ENCODE data around the gene ANGEL1. TPM values are rescaled to one million over a fixed set of nuclear protein-coding genes. Genes with fewer than 3 reads are reported as not detected.

ANGEL1 gene
- polyA plus RNA-seq, 1 of the 3 experiments (the other 2 are of a cell fraction) = 14.1 TPM

- no peak for TF ChIP-seq GABPA (IDR thresholded peaks at IDR 0.05; ENCODE audit: low read depth)
- no peak for TF ChIP-seq SMC3 (IDR thresholded peaks at IDR 0.05; ENCODE audit: low read depth, low read length)
- TF ChIP-seq MEF2A (IDR thresholded peaks at IDR 0.05; ENCODE audit: borderline replicate concordance, low read depth) = no peak
- TF ChIP-seq, protein P1, sequence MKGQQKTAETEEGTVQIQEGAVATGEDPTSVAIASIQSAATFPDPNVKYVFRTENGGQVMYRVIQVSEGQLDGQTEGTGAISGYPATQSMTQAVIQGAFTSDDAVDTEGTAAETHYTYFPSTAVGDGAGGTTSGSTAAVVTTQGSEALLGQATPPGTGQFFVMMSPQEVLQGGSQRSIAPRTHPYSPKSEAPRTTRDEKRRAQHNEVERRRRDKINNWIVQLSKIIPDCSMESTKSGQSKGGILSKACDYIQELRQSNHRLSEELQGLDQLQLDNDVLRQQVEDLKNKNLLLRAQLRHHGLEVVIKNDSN (IDR thresholded peaks at IDR 0.05; ENCODE audit: borderline replicate concordance, low read depth) = no peak
- TF ChIP-seq TAF1 (IDR thresholded peaks at IDR 0.05; ENCODE audit: borderline replicate concordance, low read depth, low read length) = no peak
- TF ChIP-seq JUND (IDR thresholded peaks at IDR 0.05) = no peak
- no peak for TF ChIP-seq GATA2 (CRISPR knock-in tag; IDR thresholded peaks at IDR 0.05)
- no peak for TF ChIP-seq EZH2phosphoT487 (IDR thresholded peaks at IDR 0.05; ENCODE audit: borderline replicate concordance, low read depth)
- no peak for TF ChIP-seq FOSL2 (IDR thresholded peaks at IDR 0.05; ENCODE audit: borderline replicate concordance, low read depth)
- TF ChIP-seq POLR2AphosphoS5 (IDR thresholded peaks at IDR 0.05; ENCODE audit: low read depth, low read length) = no peak
- no peak for TF ChIP-seq SIN3A (IDR thresholded peaks at IDR 0.05; ENCODE audit: borderline replicate concordance, low read depth, low read length)
- TF ChIP-seq, protein P2, sequence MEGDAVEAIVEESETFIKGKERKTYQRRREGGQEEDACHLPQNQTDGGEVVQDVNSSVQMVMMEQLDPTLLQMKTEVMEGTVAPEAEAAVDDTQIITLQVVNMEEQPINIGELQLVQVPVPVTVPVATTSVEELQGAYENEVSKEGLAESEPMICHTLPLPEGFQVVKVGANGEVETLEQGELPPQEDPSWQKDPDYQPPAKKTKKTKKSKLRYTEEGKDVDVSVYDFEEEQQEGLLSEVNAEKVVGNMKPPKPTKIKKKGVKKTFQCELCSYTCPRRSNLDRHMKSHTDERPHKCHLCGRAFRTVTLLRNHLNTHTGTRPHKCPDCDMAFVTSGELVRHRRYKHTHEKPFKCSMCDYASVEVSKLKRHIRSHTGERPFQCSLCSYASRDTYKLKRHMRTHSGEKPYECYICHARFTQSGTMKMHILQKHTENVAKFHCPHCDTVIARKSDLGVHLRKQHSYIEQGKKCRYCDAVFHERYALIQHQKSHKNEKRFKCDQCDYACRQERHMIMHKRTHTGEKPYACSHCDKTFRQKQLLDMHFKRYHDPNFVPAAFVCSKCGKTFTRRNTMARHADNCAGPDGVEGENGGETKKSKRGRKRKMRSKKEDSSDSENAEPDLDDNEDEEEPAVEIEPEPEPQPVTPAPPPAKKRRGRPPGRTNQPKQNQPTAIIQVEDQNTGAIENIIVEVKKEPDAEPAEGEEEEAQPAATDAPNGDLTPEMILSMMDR (IDR thresholded peaks at IDR 0.05) = no peak
- TF ChIP-seq, protein P3, sequence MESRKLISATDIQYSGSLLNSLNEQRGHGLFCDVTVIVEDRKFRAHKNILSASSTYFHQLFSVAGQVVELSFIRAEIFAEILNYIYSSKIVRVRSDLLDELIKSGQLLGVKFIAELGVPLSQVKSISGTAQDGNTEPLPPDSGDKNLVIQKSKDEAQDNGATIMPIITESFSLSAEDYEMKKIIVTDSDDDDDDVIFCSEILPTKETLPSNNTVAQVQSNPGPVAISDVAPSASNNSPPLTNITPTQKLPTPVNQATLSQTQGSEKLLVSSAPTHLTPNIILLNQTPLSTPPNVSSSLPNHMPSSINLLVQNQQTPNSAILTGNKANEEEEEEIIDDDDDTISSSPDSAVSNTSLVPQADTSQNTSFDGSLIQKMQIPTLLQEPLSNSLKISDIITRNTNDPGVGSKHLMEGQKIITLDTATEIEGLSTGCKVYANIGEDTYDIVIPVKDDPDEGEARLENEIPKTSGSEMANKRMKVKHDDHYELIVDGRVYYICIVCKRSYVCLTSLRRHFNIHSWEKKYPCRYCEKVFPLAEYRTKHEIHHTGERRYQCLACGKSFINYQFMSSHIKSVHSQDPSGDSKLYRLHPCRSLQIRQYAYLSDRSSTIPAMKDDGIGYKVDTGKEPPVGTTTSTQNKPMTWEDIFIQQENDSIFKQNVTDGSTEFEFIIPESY (IDR thresholded peaks at IDR 0.05; ENCODE audit: borderline replicate concordance, low read depth) = no peak
- TF ChIP-seq RXRA (IDR thresholded peaks at IDR 0.05; ENCODE audit: borderline replicate concordance, low read depth) = no peak
- TF ChIP-seq TEAD4 (IDR thresholded peaks at IDR 0.05; ENCODE audit: borderline replicate concordance, insufficient read depth) = no peak
- TF ChIP-seq, protein P4, sequence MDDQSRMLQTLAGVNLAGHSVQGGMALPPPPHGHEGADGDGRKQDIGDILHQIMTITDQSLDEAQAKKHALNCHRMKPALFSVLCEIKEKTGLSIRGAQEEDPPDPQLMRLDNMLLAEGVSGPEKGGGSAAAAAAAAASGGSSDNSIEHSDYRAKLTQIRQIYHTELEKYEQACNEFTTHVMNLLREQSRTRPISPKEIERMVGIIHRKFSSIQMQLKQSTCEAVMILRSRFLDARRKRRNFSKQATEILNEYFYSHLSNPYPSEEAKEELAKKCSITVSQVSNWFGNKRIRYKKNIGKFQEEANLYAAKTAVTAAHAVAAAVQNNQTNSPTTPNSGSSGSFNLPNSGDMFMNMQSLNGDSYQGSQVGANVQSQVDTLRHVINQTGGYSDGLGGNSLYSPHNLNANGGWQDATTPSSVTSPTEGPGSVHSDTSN (IDR thresholded peaks at IDR 0.05) = no peak
- no peak for TF ChIP-seq REST (IDR thresholded peaks at IDR 0.05; ENCODE audit: low read depth, low read length)
- no peak for TF ChIP-seq YY1 (IDR thresholded peaks at IDR 0.05; ENCODE audit: low read depth)
- TF ChIP-seq USF2 (IDR thresholded peaks at IDR 0.05; ENCODE audit: borderline replicate concordance, low read depth, low read length) = no peak
- Histone ChIP-seq H3K27ac (ENCODE audit: low read depth in 2 of 2, low read length in 1 of 2) (no peak overlapping the region), H3K36me3 (replicated peaks in 1 of 2; ENCODE audit: control insufficient read depth in 1 of 2, insufficient read depth in 2 of 2, low read length in 1 of 2) (no peaks in the 10 kb centered on the region), H3K9me2 (no peaks in the 10 kb centered on the region), H3K4me3 (ENCODE audit: low read depth in 2 of 2, low read length in 1 of 2) (no peak overlapping the region), H3K9ac (no peak overlapping the region), H4K20me1 (ENCODE audit: insufficient read depth) (no peaks in the 10 kb centered on the region), H3K4me1 (ENCODE audit: control insufficient read depth in 1 of 2, insufficient read depth in 2 of 2, low read depth in 1 of 2, low read length in 1 of 2) (no peaks in the 10 kb centered on the region), H2AFZ (ENCODE audit: low read depth) (no peak overlapping the region), H3K4me2 (no peak overlapping the region), H3K27me3 (ENCODE audit: insufficient read depth) (peaks cover 13% of the 10 kb centered on the region; the same call in 1 of the 2 replicates), H3F3A (replicated peaks; ENCODE audit: insufficient read depth) (no peaks in the 10 kb centered on the region), H3K9me3 (no peaks in the 10 kb centered on the region), H3K79me2 (ENCODE audit: insufficient read depth) (no peaks in the 10 kb centered on the region)
- WGBS (ENCODE audit: low lambda C conversion rate) = 10% methylated on average over 1 of the region's 1 CpG
- POLR2A ChIA-PET = no interaction called here
- DNase-seq = no peak
- CTCF ChIA-PET = interaction anchor here (1.2 to 9.6 kb wide), 3 partner anchors 18 to 214 kb away, joined by 4 to 72 read pairs (median 8); no protein-coding TSS in a partner anchor
Observed at GRCh38 chr14:76856769-76857168, 44.1 kb upstream of the ANGEL1 start.

Data from SK-N-SH (cell line).